DMS53 (cell line): Measurements from ENCODE around the gene HYAL3.

Experiments
- DNase-seq: peaks from one replicate; lab custom pipeline; 2025; lab: John Stamatoyannopoulos, UW

Gene HYAL3

GRCh38 chr3:50298836-50299637, at the start of gene HYAL3, which contains the start of gene NAA80:
HYAL3 (minus strand) TSS chr3:50299405; CDS start chr3:50295602, 3,803 bp downstream.
NAA80 (minus strand) TSS chr3:50299405; CDS start chr3:50297463, 1,942 bp downstream.
- DNase-seq = peak; percentile 95

GRCh38 chr3:50347187-50347813, 48.1 kb upstream of the HYAL3 start:
- DNase-seq = peak; percentile 81

GRCh38 chr3:50345586-50346234, 46.5 kb upstream of the HYAL3 start, which contains the start of gene ZMYND10:
ZMYND10 (minus strand) TSS chr3:50345732; CDS start chr3:50345579, 153 bp downstream.
- no peak for DNase-seq

- no peak for DNase-seq
Observed at GRCh38 chr3:50345008-50345407, 45.8 kb upstream of the HYAL3 start.

GRCh38 chr3:50342813-50343633, 43.8 kb upstream of the HYAL3 start:
- DNase-seq = no peak

- DNase-seq = no peak
Observed at GRCh38 chr3:50341996-50342650, 42.9 kb upstream of the HYAL3 start.

- DNase-seq = no peak
Observed at GRCh38 chr3:50341537-50341936, 42.3 kb upstream of the HYAL3 start.

- DNase-seq = no peak
Observed at GRCh38 chr3:50340448-50341329, 41.5 kb upstream of the HYAL3 start, which contains the start of gene RASSF1. RASSF1 (minus strand) TSS chr3:50340836; CDS start chr3:50340805, 31 bp downstream.

- DNase-seq = no peak
Observed at GRCh38 chr3:50340147-50340447, 40.9 kb upstream of the HYAL3 start.

- DNase-seq = no peak
Observed at GRCh38 chr3:50339485-50340146, 40.4 kb upstream of the HYAL3 start.

- DNase-seq = no peak
Observed at GRCh38 chr3:50338965-50339364, 39.8 kb upstream of the HYAL3 start.

GRCh38 chr3:50337175-50337861, 38.1 kb upstream of the HYAL3 start:
- peak; percentile 95 for DNase-seq

GRCh38 chr3:50336452-50337174, 37.4 kb upstream of the HYAL3 start:
- DNase-seq = peak; percentile 40

GRCh38 chr3:50334339-50335075, 35.3 kb upstream of the HYAL3 start:
- no peak for DNase-seq

GRCh38 chr3:50333744-50334328, 34.6 kb upstream of the HYAL3 start:
- no peak for DNase-seq

GRCh38 chr3:50331364-50331907, 32.2 kb upstream of the HYAL3 start:
- DNase-seq = no peak

GRCh38 chr3:50330330-50330729, 31.1 kb upstream of the HYAL3 start:
- DNase-seq = no peak
